Kidney glomerular epithelial cell (primary cell): ENCODE measurements around the gene OR8U1.
"Not testable (repeated sequence)": the region's sequence is repeated elsewhere in the genome, so short reads cannot be mapped to it uniquely, and the experiment has no call there.

Experiments used
- DNase-seq: peaks from one replicate; lab custom pipeline; 2025; lab: John Stamatoyannopoulos, UW

The OR8U1 gene

DNA sequence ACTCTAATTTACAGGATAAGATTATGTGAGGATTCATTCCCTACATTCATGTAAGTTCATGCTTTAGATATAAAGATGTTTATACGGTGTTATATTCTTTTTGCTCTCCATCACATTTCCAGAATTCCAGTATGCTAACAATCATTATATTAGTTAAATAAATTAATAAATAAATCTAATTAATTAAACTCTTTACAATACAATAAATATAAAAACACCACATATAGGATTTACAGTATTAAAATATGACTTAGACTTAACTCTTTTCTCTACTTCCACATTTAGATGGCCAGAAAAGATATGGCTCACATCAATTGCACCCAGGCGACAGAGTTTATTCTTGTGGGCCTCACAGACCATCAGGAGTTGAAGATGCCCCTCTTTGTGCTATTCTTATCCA is at the start of gene OR8U1:
Gene OR8U1, plus strand, starts transcription at position 301 of the 400 bp plus-strand sequence. Its CDS starts 0 bp downstream, at position 301.
- no peak for DNase-seq

DNA sequence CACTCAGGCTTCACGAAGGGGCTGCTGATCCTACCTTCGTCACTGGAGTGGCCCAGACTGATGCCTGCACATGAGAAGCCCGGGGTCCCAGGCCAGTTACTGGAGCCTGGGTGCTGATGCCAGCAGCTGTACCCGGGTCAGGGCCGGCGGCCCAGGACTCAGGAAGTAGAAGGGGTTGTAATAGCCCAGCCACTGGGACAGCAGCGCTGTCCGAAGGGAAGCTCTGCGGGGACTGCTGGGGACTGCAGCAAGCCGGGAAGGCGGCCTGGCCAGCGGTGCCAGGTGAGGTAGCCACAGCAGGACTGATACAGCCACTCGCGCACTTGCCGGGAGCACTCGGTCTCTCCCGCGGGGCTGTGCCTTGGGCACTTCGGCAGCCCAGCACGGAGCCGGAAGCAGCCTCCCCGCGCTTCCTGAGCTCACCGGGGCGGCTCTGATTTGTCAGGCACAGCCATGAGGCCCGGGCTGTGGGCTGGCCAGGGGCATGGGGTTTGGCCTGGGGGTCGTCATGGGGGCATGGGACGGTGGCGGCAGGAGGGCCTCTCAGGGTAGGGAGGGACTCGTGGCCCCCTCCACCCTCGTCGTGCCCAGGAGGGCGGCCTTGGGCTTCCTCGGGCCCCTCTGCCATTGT is 43.4 kb upstream of the OR8U1 start:
- DNase-seq = no peak

DNA sequence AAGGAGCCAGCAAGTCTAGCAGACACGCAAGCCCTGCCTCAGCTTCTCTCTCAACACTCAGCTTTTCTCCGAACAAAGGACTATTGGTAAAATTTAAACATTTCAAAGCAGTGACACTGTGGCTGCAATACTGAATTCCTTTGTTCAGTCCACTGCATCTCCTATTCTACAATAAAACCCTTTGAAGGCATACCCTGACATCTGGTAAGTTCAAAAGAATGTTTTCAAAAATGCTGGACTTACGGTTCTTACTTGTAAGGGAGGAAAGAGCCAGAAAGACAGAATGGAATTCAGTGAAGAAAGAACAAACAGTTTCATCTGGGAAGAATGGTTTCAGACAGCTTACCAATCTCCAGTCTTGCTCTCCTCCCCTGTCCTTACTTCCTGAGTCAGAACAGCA is 42.3 kb upstream of the OR8U1 start:
- no peak for DNase-seq

DNA sequence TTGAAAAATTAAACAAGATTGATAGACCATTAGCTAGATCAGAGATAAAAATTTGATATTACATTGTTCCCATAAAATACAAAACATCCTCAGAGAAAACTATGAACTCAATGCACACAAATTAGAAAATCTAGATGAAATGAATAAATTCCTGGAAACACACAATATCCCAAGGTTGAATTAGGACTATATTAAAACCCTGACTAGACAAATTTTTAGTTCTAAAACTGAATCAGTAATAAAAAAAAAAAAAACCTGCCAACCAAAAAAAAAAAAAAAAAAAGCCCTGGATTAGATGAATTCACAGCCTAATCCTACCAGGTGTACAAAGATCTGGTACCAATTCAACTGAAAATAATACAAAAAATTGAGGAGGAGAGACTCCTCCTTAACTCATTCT is 35.1 kb upstream of the OR8U1 start:
- no peak for DNase-seq

DNA sequence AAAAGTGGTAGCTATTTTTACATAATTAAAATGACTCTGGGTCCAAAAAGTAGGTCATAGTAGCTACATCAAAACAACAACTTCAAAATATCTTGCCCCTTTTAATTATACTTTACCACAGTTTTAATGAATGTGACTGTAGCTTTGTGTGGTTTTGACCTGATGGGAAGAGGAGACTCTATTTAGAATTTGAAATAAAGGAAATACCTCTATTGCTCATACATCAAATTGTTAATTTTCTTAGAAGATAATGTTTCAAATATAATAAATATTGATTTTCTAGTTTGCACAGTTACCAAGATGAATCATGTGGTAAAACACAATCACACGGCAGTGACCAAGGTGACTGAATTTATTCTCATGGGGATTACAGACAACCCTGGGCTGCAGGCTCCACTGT is 29.7 kb upstream of the OR8U1 start, which contains the start of gene OR8K1:
Gene OR8K1, plus strand, starts transcription at position 301 of the 400 bp plus-strand sequence. Its CDS starts 0 bp downstream, at position 301.
- no peak for DNase-seq

DNA sequence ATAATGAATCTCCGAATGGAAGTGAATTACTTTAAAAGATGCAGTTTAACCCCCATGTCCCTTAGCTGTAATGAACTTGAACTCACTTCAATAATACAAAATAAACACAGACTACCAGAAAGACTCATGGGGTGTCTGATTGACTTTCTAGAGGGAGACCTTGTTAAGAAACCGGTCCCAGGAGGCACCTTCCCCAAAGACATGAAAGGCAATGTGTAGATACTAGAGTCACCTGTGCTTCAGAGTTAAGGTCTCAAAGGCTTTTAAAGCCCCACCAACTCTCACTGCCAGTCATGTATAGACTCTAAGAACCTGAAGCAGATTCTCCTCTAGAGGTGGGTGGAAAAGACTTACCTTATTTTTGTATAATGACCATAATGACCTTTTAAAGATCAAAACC is 21.4 kb upstream of the OR8U1 start, which contains the start of gene OR8J1:
Gene OR8J1, plus strand, starts transcription at position 301 of the 400 bp plus-strand sequence. CDS start 5,956 bp downstream, outside the sequence.
- DNase-seq = no peak

DNA sequence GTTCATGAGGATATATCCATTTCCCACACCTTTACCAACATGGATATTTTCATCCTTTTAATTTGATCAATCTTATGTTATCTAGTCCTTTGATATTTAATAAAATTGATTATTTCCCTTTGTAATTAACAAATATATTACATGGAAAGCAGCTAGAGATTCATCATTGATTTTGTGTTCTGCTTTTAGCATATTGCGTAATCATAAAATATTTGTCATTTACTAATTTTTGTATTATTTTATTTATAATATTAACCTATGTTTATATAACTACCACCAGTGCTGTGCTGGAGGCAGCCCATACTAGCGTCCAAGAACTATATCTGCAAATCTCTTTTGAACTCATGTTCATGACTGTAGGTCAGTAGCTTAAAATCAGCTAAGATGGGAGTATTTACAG is 4.7 kb downstream of the OR8U1 start:
- DNase-seq = no peak

DNA sequence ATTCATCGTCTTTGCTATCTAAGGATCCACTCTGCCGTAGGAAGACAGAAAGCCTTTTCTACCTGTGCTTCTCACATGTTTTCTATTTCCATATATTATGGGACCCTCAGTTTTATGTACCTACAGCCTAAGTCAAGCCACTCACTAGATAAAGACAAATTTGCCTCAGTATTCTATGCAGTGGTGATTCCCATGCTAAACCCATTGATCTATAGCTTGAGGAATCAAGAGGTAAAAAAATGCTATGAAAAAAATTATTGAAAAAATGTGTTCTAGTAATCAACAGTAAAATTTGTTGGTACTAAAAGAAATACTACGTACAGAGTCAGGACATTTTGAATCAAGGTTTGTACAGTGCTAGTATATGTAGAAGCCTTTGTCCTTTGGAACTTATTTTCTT is 19.0 kb downstream of the OR8U1 start:
- DNase-seq = no peak

DNA sequence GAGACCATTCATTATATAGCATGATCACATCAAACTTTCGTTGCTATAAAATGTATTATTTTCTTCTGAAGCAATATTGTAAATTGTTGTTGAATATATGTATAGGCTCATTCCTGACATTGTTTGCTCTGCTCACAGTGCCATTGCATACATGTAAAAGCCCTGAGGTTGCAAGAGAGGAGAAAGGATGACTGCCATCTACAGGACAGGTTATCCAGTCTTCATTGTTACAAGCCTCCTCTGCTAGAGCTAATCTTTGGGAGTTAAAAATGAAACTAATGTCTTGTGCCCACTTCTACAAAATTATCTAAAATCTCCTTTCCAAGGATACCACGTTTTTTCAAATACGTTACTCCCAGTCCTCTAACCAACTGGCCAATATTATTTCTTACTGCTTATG is 20.6 kb downstream of the OR8U1 start:
- no peak for DNase-seq

DNA sequence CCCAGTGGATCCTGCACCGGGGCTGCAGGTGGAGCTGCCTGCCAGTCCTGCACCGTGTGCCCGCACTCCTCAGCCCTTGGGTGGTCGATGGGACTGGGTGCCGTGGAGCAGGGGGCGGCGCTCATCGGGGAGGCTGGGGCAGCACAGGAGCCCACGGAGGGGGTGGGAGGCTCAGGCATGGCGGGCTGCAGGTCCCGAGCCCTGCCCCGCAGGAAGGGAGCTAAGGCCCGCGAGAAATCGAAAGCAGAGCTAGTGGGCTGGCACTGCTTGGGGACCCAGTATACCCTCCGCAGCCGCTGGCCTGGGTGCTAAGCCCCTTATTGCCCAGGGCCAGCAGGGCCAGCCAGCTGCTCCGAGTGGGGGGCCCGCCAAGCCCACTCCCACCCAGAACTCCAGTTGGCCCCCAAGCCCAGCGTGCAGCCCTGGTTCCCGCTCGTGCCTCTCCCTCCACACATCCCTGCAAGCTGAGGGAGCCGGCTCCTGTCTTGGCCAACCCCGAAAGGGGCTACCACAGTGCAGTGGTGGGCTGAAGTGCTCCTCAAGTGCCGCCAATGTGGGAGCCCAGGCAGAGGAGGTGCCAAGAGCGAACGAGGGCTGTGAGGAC is 26.5 kb downstream of the OR8U1 start:
- DNase-seq = not testable (repeated sequence)

DNA sequence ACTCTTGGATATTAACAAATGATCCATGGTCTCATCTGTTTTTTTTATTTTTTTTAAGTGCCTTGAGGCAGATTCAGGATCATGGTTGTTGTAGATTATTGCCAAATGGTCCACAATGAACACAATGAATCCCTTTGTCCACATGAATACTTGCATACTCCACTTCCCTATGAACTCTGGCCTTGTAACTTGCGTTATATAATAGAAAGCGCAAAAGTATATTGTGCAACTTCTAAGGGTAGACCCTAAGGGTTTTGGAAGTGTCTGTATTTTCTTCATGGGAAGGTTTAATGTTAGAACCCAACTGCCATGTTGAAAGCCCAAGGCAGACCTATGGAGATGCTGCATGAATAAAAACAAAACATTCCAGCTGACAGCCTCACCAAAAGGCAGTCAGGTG is 29.0 kb downstream of the OR8U1 start:
- no peak for DNase-seq

DNA sequence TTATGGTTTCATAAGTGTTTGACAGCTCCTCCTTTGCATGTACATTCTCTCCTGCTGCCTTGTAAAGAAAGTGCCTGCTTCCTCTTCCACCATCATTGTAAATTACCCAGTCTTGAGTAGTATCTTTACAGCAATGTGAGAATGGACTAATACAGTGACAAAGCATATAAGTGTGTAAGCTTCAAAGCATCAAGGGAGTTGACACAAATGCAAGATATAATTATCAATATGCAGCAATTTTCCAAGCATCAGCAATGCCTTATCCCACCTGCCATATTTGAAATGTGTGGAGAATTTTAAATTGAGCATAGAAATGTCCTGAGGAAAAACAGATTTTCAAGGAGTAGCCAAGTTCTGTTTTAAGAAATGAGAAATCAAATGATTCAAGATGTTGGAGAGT is 35.4 kb downstream of the OR8U1 start:
- DNase-seq = no peak

DNA sequence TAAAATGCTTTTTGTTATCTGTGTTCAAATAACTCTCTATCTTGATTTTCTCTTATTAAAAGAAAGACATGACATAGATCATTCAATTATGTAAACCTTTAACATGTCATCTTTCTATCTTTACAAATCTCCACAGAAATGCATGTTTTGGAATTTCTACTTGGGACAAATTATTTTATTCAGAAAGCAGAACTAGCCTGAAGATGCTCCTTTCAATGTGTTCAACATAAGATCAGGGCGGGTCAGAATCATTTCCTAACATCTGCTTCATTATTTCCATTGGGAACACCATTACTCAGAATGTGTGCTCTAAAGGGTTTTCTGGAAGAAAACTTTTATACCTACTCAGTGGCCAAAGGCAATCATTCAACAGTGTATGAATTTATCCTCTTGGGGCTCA is 37.0 kb downstream of the OR8U1 start, which contains the start of gene OR5AL1:
Gene OR5AL1, plus strand, starts transcription at position 301 of the 400 bp plus-strand sequence.
- DNase-seq = no peak
